Pons (tissue), 1 donor: ENCODE measurements around the gene A3GALT2.
"Not testable (repeated sequence)": the region's sequence is repeated elsewhere in the genome, so short reads cannot be mapped to it uniquely, and the experiment has no call there.

Experiments used
- DNase-seq: peaks from one replicate; pipeline ENCODE4 v3.0.0-alpha.2; 2016; ENCODE audit warnings: low spot score

Gene A3GALT2

GRCh38 chr1:33314416-33314815 is 6.5 kb downstream of the A3GALT2 start:
- no peak for DNase-seq

GRCh38 chr1:33312413-33312749 is 8.5 kb downstream of the A3GALT2 start:
- DNase-seq, result no peak

- no peak for DNase-seq
Observed at GRCh38 chr1:33311706-33312412, 9.0 kb downstream of the A3GALT2 start.

- no peak for DNase-seq
Observed at GRCh38 chr1:33310702-33311101, 10.2 kb downstream of the A3GALT2 start.

GRCh38 chr1:33309351-33309750 is 11.5 kb downstream of the A3GALT2 start:
- not testable (repeated sequence) for DNase-seq

GRCh38 chr1:33307494-33307864 is 13.4 kb downstream of the A3GALT2 start:
- no peak for DNase-seq

- no peak for DNase-seq
Observed at GRCh38 chr1:33306653-33307493, 14.0 kb downstream of the A3GALT2 start.

- DNase-seq, result no peak
Observed at GRCh38 chr1:33305816-33306652, 14.9 kb downstream of the A3GALT2 start.

- no peak for DNase-seq
Observed at GRCh38 chr1:33305016-33305415, 15.9 kb downstream of the A3GALT2 start.

GRCh38 chr1:33302325-33302724 is 18.6 kb downstream of the A3GALT2 start:
- no peak for DNase-seq

GRCh38 chr1:33301273-33301984 is 19.5 kb downstream of the A3GALT2 start:
- no peak for DNase-seq

GRCh38 chr1:33300673-33301072 is 20.2 kb downstream of the A3GALT2 start:
- peak; percentile 34 for DNase-seq

- DNase-seq, result no peak
Observed at GRCh38 chr1:33299461-33300155, 21.3 kb downstream of the A3GALT2 start.

- DNase-seq, result peak; percentile 29
Observed at GRCh38 chr1:33298623-33299277, 22.1 kb downstream of the A3GALT2 start.

GRCh38 chr1:33297911-33298622 is 22.8 kb downstream of the A3GALT2 start:
- no peak for DNase-seq

GRCh38 chr1:33296824-33297223 is 24.1 kb downstream of the A3GALT2 start:
- DNase-seq, result no peak

GRCh38 chr1:33296082-33296458 is 24.8 kb downstream of the A3GALT2 start:
- DNase-seq, result no peak

- DNase-seq, result peak; percentile 82
Observed at GRCh38 chr1:33295450-33296081, 25.3 kb downstream of the A3GALT2 start.

- no peak for DNase-seq
Observed at GRCh38 chr1:33295023-33295422, 25.9 kb downstream of the A3GALT2 start.
